Neuronal stem cell (in vitro differentiated cells): Measurements from ENCODE around the gene PDE5A. TPM values are rescaled to one million over a fixed set of nuclear protein-coding genes. Genes with fewer than 3 reads are reported as not detected.

ENCODE experiments used
- DNase-seq: peaks from one replicate; pipeline ENCODE4 v3.0.0-alpha.2; 2013; ENCODE audit warnings: low spot score
- H2AFZ ChIP-seq: one replicate; pipeline ENCODE4 v1.6.1; 2013; ENCODE audit warnings: mild to moderate bottlenecking, low read length, inconsistent platforms
- H2AK5ac ChIP-seq: 2 replicates; pipeline ENCODE4 v1.6.1; 2013; ENCODE audit warnings: low read depth, mild to moderate bottlenecking, inconsistent platforms, low read length, moderate library complexity, mixed read lengths
- H2BK120ac ChIP-seq: 2 replicates; pipeline ENCODE4 v1.6.1; 2013; ENCODE audit warnings: low read depth, mild to moderate bottlenecking, inconsistent platforms, low read length, moderate library complexity, mixed read lengths
- H2BK12ac ChIP-seq: one replicate; pipeline ENCODE4 v1.6.1; 2013; ENCODE audit warnings: low read length, inconsistent platforms
- H2BK15ac ChIP-seq: 2 replicates; pipeline ENCODE4 v1.6.1; 2013; ENCODE audit warnings: mild to moderate bottlenecking, low read length, inconsistent platforms, mixed read lengths
- H2BK5ac ChIP-seq: one replicate; pipeline ENCODE4 v1.6.1; 2013; ENCODE audit warnings: inconsistent platforms, mild to moderate bottlenecking, low read length, moderate library complexity
- H3K14ac ChIP-seq: one replicate; pipeline ENCODE4 v1.6.1; 2013; ENCODE audit warnings: low read length, inconsistent platforms
- H3K18ac ChIP-seq: 2 replicates; pipeline ENCODE4 v1.6.1; 2013; ENCODE audit warnings: low read length, inconsistent platforms
- H3K23ac ChIP-seq: 2 replicates; pipeline ENCODE4 v1.6.1; 2013; ENCODE audit warnings: low read depth, mild to moderate bottlenecking, mixed read lengths, low read length, inconsistent platforms; ENCODE audit not compliant: poor library complexity
- H3K27ac ChIP-seq: replicated peaks from 3 replicates; pipeline ENCODE4 v1.5.1; 2013; ENCODE audit warnings: low read length, inconsistent platforms
- H3K27me3 ChIP-seq, 3 experiments: 2 replicates each; pipeline ENCODE4 v1.6.1; 2013; ENCODE audit warnings: low read length in 3 of 3, mild to moderate bottlenecking in 2 of 3, inconsistent platforms in 1 of 3, low read depth in 1 of 3, mixed read lengths in 1 of 3, moderate library complexity in 1 of 3; ENCODE audit not compliant: control insufficient read depth in 3 of 3, insufficient read depth in 3 of 3
- H3K36me3 ChIP-seq, 2 donors: replicated peaks in 1 of 2; 2 replicates each; pipeline ENCODE4 v1.6.1; 2013; ENCODE audit warnings: low read length in 2 of 2; ENCODE audit not compliant: control insufficient read depth in 2 of 2, insufficient read depth in 2 of 2
- H3K4ac ChIP-seq: 2 replicates; pipeline ENCODE4 v1.6.1; 2013; ENCODE audit warnings: inconsistent platforms, mild to moderate bottlenecking, low read length, moderate library complexity
- H3K4me1 ChIP-seq, 2 donors: 1 replicate in 1 of 2; 2 replicates in 1 of 2; pipeline ENCODE4 v1.6.1; 2013; ENCODE audit warnings: low read length in 2 of 2, low read depth in 1 of 2; ENCODE audit not compliant: control insufficient read depth in 2 of 2, insufficient read depth in 1 of 2
- H3K4me2 ChIP-seq: one replicate; pipeline ENCODE4 v1.6.1; 2013; ENCODE audit warnings: mild to moderate bottlenecking, low read length, inconsistent platforms; ENCODE audit not compliant: insufficient read depth, poor library complexity, severe bottlenecking
- H3K4me3 ChIP-seq, 2 donors: 2 replicates each; pipeline ENCODE4 v1.5.1; 2013; ENCODE audit warnings: low read length in 2 of 2, mild to moderate bottlenecking in 2 of 2, inconsistent platforms in 1 of 2, moderate library complexity in 1 of 2
- H3K79me1 ChIP-seq: one replicate; pipeline ENCODE4 v1.6.1; 2013; ENCODE audit warnings: low read depth, mild to moderate bottlenecking, inconsistent platforms, low read length, moderate library complexity
- H3K9ac ChIP-seq: one replicate; pipeline ENCODE4 v1.6.1; 2013; ENCODE audit warnings: mild to moderate bottlenecking, low read depth, low read length, inconsistent platforms; ENCODE audit not compliant: poor library complexity
- H3K9me3 ChIP-seq, 2 donors: replicated peaks in 1 of 2; 2 replicates each; pipeline versions ENCODE3 to v1.6.1; 2013; ENCODE audit warnings: low read length in 2 of 2, mild to moderate bottlenecking in 2 of 2, inconsistent platforms in 1 of 2, low read depth in 1 of 2, mixed read lengths in 1 of 2, moderate library complexity in 1 of 2; ENCODE audit not compliant: control insufficient read depth in 2 of 2, insufficient read depth in 1 of 2
- H4K8ac ChIP-seq: one replicate; pipeline ENCODE4 v1.6.1; 2013; ENCODE audit warnings: low read depth, mild to moderate bottlenecking, inconsistent platforms, low read length, moderate library complexity
- H4K91ac ChIP-seq: one replicate; pipeline ENCODE4 v1.6.1; 2013; ENCODE audit warnings: low read length, low read depth, mild to moderate bottlenecking, inconsistent platforms; ENCODE audit not compliant: poor library complexity
- WGBS, 2 donors: extraction: QIAGEN DNeasy Blood & Tissue Kit; methylation state at CpG; one replicate each; pipeline ENCODE4 v1.1.7; 2013; ENCODE audit warnings: missing lambda C conversion rate in 2 of 2, mixed read lengths in 1 of 2; ENCODE audit not compliant: insufficient read length in 2 of 2, insufficient replicate concordance in 1 of 2; ENCODE audit errors: extremely low coverage in 2 of 2; 5-methylcytosine and 5-hydroxymethylcytosine counted together
- polyA plus RNA-seq, 2 experiments: library from polyadenylated mRNA; stranded (reverse); fragments of 200-250 nt; gene quantifications; one replicate each; pipeline ENCODE4 v1.2.3, GENCODE V29; 2013

PDE5A gene
- 2.4 TPM for polyA plus RNA-seq (2013, experiment 1 of 2)
- polyA plus RNA-seq (2013, experiment 2 of 2), result 2.8 TPM

DNA sequence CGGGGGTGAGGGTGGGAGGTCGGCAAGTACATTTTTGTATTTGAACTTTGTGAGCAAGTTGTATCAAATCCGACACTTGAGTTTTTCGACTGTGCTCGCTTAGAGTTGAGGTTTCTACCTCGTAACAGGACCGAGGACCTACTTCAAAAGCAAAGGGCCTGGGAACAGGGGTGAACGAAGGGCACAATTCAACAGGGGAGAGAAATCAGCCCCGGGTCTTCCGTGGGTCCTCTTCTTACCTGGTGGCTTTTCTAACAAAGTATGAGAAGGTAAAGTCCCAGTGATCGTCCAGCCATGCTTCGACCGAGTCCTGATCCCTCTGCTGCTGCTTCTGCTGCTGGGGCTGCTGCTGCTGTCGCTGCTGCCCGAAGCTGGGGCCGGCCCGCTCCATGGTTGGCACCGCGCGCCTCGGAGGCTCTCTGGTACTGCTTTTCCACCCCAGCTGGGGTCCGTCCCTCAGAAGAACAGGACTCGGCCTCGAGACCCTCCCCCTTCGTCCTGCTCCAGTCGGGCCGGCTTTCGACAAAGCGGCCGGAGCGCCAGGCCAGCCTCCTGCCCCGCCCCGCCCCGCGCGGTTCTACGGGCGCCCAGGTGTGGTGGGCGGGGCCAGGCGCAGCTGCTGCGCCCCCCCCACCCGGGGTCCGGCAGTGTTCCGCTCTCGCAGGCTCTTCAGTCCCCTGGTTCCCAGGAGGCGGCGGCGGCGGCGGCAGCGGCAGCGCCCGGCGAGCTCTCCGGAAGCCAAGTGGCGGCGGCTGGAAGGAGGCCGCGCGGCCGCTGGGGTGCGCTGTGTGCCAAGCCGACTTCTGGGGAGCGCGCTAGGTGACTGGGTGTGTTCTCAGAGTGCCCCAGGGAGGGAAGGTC, at the start of gene PDE5A:
Gene PDE5A (minus strand): TSS at position 524 of the 861 bp plus-strand sequence. CDS start 133 bp downstream, at position 391.
- peak; percentile 87 for DNase-seq

DNA sequence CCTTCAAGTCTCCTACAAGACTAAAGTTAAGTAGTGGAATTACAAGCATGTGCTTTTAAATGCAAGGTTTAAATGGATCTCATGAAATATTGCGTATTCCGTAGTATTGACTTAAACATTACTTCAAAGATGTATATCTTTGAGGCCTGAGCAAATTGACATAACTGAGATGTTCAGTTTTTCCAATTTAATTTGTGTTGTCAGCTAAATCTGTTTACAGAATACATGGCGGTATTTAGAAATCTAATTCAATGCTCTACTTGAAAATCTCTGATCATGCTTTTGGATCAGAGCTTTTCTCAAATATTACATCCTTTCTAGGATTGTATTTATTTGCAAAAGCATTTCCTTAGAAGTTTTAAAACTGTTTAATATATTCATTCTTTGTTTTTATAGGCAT, 47.5 kb upstream of the PDE5A start:
- Histone ChIP-seq H3K79me1 (no peaks in the 10 kb centered on the region), H3K36me3 (no peaks in the 10 kb centered on the region), H3K4ac (no peak overlapping the region), H2BK15ac (no peak overlapping the region), H3K18ac (no peak overlapping the region), H3K4me1 (no peaks in the 10 kb centered on the region), H3K9me3 (no peaks in the 10 kb centered on the region), H2BK12ac (no peak overlapping the region), H2AK5ac (no peak overlapping the region), H4K8ac (no peak overlapping the region), H4K91ac (no peak overlapping the region), H3K9ac (no peak overlapping the region), H2BK5ac (no peak overlapping the region), H3K23ac (no peak overlapping the region), H2AFZ (no peak overlapping the region), H3K27ac (no peak overlapping the region), H3K14ac (no peak overlapping the region), H3K4me2 (no peak overlapping the region), H3K4me3 (no peak overlapping the region), H3K27me3 (no peaks in the 10 kb centered on the region), H2BK120ac (no peak overlapping the region)
- DNase-seq, result no peak
- no CpG with 5 or more reads among the region's 3 CpGs for WGBS, 2 donors

More for the DNA sequence above, at the start of gene PDE5A:
- Histone ChIP-seq H2BK120ac (no peak within 1 kb of the TSS), H3K23ac (peak within 1 kb of the TSS; percentile 91), H3K27me3 (peaks cover 0 to 7% (median 3%) of the 10 kb centered on the region in 3 experiments), H2AK5ac (no peak within 1 kb of the TSS), H3K36me3 (no peaks in the 10 kb centered on the region), H3K4me3 (peak within 1 kb of the TSS; percentile 67 to 82), H3K4me1 (peaks cover 2 to 11% of the 10 kb centered on the region in 2 donors), H2BK12ac (peak within 1 kb of the TSS; percentile 41), H3K18ac (peak within 1 kb of the TSS; percentile 93), H3K9me3 (no peaks in the 10 kb centered on the region), H3K27ac (no peak within 1 kb of the TSS), H2AFZ (peak within 1 kb of the TSS; percentile 100), H4K91ac (no peak within 1 kb of the TSS), H4K8ac (no peak within 1 kb of the TSS), H3K79me1 (peaks cover 2% of the 10 kb centered on the region), H3K9ac (peak within 1 kb of the TSS; percentile 79), H2BK15ac (peak within 1 kb of the TSS; percentile 1), H3K14ac (peak within 1 kb of the TSS; percentile 97), H2BK5ac (no peak within 1 kb of the TSS), H3K4ac (no peak within 1 kb of the TSS), H3K4me2 (peak within 1 kb of the TSS; percentile 93)
- WGBS, 2 donors, result no CpG with 5 or more reads among the region's 65 CpGs

DNA sequence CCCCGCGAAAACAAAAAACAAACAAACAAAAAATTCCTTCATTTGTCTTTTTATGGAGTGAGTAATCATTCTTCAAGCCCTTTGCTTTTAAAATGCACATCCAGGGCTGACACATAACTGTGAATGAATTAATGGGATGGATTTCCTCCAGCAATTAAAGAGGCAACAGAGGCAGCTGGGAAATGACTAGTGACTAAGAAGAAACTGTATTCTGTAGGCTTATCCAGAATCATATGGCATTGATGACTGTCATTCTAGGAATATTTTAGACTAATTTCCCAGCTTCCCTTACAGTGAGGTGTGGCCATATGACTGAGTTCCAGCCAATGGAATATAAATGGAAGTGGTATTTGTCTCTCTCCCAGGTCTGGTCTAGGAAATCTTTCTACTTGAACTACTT, 46.8 kb upstream of the PDE5A start:
- no peak overlapping the region for H3K18ac ChIP-seq
- H2BK12ac ChIP-seq, result no peak overlapping the region
- no peak overlapping the region for H2AFZ ChIP-seq
- H3K79me1 ChIP-seq, result no peaks in the 10 kb centered on the region
- DNase-seq, result no peak
- H3K36me3 ChIP-seq, result no peaks in the 10 kb centered on the region
- no peak overlapping the region for H3K4ac ChIP-seq
- H3K9me3 ChIP-seq, result no peaks in the 10 kb centered on the region
- H3K4me2 ChIP-seq, result no peak overlapping the region
- H3K4me1 ChIP-seq, result no peaks in the 10 kb centered on the region
- H2BK15ac ChIP-seq, result no peak overlapping the region
- no peak overlapping the region for H3K27ac ChIP-seq
- H4K91ac ChIP-seq, result no peak overlapping the region
- no peak overlapping the region for H4K8ac ChIP-seq
- no peak overlapping the region for H2AK5ac ChIP-seq
- no peaks in the 10 kb centered on the region for H3K27me3 ChIP-seq
- no peak overlapping the region for H3K4me3 ChIP-seq
- H3K9ac ChIP-seq, result no peak overlapping the region
- H3K14ac ChIP-seq, result no peak overlapping the region
- WGBS, 2 donors, result 100% methylated on average over 2 of the region's 2 CpGs; no CpG with 5 or more reads in 1 of the 2 donors
- H2BK120ac ChIP-seq, result no peak overlapping the region
- H2BK5ac ChIP-seq, result no peak overlapping the region
- H3K23ac ChIP-seq, result no peak overlapping the region

DNA sequence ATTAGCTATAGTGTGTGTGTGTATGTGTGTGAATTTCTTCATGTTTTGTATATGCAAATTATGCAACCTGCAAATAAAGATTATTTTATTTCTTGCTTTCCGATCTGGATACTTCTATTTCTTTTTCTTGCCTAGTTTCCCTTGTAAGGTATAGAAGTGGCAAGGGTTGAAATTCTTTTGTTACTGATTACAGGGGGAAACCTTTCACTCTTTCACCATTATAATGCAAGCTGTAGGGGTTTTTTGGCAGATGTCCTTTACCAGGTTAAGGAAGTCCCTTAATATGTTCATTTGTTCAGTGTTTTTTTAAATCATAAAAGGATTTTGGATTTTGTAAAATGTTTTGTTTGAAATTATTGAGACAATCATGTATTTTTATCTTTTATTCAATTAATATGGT, 44.3 kb upstream of the PDE5A start:
- Histone ChIP-seq H3K9ac (no peak overlapping the region), H3K23ac (no peak overlapping the region), H3K79me1 (no peaks in the 10 kb centered on the region), H3K36me3 (no peaks in the 10 kb centered on the region), H2BK12ac (no peak overlapping the region), H2AK5ac (no peak overlapping the region), H4K8ac (no peak overlapping the region), H3K27me3 (no peaks in the 10 kb centered on the region), H3K4ac (no peak overlapping the region), H3K27ac (no peak overlapping the region), H2BK120ac (no peak overlapping the region), H2BK5ac (no peak overlapping the region), H3K9me3 (no peaks in the 10 kb centered on the region), H3K4me1 (no peaks in the 10 kb centered on the region), H4K91ac (no peak overlapping the region), H3K14ac (no peak overlapping the region), H2AFZ (no peak overlapping the region), H2BK15ac (no peak overlapping the region), H3K4me3 (no peak overlapping the region), H3K18ac (no peak overlapping the region), H3K4me2 (no peak overlapping the region)
- DNase-seq, result no peak
- no CpG with 5 or more reads among the region's 1 CpG for WGBS, 2 donors
